NT2/D1 (cell line): ENCODE measurements around the gene PRX.

Source experiments
- DNase-seq: peaks from one replicate; pipeline ENCODE4 v3.0.0-alpha.2; 2011; ENCODE audit warnings: low read depth, low spot score
- H3K27me3 ChIP-seq: 2 replicates; pipeline ENCODE4 v1.6.0; 2011; ENCODE audit warnings: mild to moderate bottlenecking; ENCODE audit not compliant: insufficient read length, insufficient read depth
- H3K36me3 ChIP-seq: 2 replicates; pipeline ENCODE4 v1.6.1; 2011; ENCODE audit warnings: mild to moderate bottlenecking, low read length, mixed read lengths; ENCODE audit not compliant: insufficient read depth, insufficient read length
- H3K4me1 ChIP-seq: 2 replicates; pipeline ENCODE4 v1.5.1; 2011; ENCODE audit not compliant: insufficient read depth, insufficient read length
- H3K4me3 ChIP-seq: 2 replicates; pipeline ENCODE4 v1.5.1; 2011; ENCODE audit warnings: low read depth; ENCODE audit not compliant: insufficient read length
- H3K9ac ChIP-seq: 2 replicates; pipeline ENCODE4 v1.6.0; 2011; ENCODE audit warnings: low read depth; ENCODE audit not compliant: insufficient read length
- H3K9me3 ChIP-seq: 2 replicates; pipeline ENCODE4 v1.5.1; 2011; ENCODE audit warnings: mild to moderate bottlenecking, low read length; ENCODE audit not compliant: insufficient read depth
- SUZ12 ChIP-seq: IDR thresholded peaks from 2 replicates; pipeline ENCODE4 v1.6.1; 2011; ENCODE audit not compliant: insufficient read length, insufficient read depth; ENCODE audit errors: extremely low read depth
- YY1 ChIP-seq: IDR thresholded peaks from 2 replicates; pipeline ENCODE4 v1.6.1; 2011; ENCODE audit not compliant: insufficient read length, insufficient read depth
- ZNF274 ChIP-seq: IDR thresholded peaks from 2 replicates; pipeline ENCODE4 v1.6.1; 2011; ENCODE audit warnings: mild to moderate bottlenecking, low read depth, low read length

Gene PRX

GRCh38 chr19:40395956-40396355 lies 17.2 kb downstream of the PRX start:
- no peak overlapping the region for H3K9ac ChIP-seq
- H3K9me3 ChIP-seq, result no peaks in the 10 kb centered on the region
- no peak for DNase-seq

DNA sequence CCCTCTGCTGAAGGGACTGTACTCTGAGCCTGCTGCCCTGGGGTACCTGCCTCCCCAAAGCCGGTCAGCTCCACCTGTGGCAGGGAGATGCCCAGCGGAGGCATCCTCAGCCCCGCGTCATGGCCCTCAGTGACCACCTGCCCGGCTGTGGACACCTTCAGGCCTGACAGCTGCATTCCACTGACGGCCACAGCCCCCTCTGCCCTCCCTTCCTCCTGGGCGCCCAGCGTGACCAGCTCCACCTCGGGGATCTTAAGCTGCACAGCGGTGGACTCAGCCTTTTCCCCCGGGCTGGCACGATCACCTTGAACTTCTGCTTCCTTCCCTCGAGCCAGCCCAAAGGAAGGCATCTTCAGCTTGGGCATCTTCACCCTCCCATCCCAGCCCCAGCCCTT lies 18.4 kb downstream of the PRX start:
- no peak for TF ChIP-seq YY1
- TF ChIP-seq ZNF274, result no peak
- peaks cover 7% of the 10 kb centered on the region for H3K4me1 ChIP-seq
- H3K27me3 ChIP-seq, result no peaks in the 10 kb centered on the region
- no peak overlapping the region for H3K9ac ChIP-seq
- no peak overlapping the region for H3K4me3 ChIP-seq
- DNase-seq, result no peak
- no peaks in the 10 kb centered on the region for H3K36me3 ChIP-seq
- no peaks in the 10 kb centered on the region for H3K9me3 ChIP-seq

More at GRCh38 chr19:40395956-40396355, 17.2 kb downstream of the PRX start:
- H3K4me3 ChIP-seq, result no peak overlapping the region
- H3K4me1 ChIP-seq, result peaks cover 3% of the 10 kb centered on the region
- no peaks in the 10 kb centered on the region for H3K36me3 ChIP-seq
- no peaks in the 10 kb centered on the region for H3K27me3 ChIP-seq
- TF ChIP-seq SUZ12 (no peak), YY1 (no peak), ZNF274 (no peak)

DNA sequence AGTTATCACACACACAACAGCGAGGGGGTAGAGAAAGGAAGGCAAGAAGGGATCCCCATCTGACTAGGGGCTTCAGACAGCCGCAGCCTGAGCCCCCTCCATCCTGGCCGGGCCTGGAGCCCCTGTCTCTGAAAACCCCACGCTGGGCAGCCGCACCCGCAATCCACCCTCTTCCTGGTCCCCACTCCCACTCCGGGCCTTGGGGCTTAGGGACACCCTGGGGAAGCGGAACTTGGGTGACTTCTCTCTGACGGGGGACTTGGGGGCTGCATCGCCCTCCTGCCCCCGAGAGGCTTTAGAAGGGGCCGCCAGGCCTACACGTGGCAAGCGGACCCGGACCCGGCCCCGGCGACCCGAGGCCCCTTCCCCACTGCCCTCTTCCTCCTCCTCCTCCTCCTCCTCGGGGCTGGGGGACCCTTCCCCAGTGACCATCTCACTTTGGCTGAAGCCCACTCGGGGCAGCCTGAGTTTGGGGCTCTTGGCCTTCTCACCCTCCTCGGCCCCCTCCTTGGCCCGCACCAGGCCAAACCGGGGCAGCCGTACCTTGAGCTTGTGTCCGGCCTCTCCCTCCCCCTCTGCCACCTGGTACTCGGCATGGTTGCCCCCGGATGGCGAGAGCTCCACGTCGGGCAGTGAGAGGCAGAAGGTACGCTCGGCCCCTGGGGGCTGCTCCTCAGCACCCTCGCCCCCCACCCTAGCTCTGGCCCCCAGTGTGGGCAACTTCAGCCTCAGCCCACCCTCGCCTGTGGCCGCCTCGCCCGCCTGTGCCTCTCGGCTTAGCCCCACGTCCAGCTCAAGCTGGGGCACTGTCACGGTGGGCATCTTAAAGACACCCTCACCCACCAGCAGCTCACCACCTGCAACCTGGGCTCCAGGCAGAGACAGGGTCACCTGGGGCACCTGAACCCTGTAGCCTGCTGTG lies 19.0 kb downstream of the PRX start:
- Histone ChIP-seq H3K9me3 (no peaks in the 10 kb centered on the region), H3K4me1 (peaks cover 10% of the 10 kb centered on the region), H3K9ac (no peak overlapping the region), H3K27me3 (no peaks in the 10 kb centered on the region), H3K36me3 (no peaks in the 10 kb centered on the region), H3K4me3 (no peak overlapping the region)
- TF ChIP-seq YY1 (no peak), SUZ12 (no peak), ZNF274 (no peak)
- DNase-seq, result no peak

DNA sequence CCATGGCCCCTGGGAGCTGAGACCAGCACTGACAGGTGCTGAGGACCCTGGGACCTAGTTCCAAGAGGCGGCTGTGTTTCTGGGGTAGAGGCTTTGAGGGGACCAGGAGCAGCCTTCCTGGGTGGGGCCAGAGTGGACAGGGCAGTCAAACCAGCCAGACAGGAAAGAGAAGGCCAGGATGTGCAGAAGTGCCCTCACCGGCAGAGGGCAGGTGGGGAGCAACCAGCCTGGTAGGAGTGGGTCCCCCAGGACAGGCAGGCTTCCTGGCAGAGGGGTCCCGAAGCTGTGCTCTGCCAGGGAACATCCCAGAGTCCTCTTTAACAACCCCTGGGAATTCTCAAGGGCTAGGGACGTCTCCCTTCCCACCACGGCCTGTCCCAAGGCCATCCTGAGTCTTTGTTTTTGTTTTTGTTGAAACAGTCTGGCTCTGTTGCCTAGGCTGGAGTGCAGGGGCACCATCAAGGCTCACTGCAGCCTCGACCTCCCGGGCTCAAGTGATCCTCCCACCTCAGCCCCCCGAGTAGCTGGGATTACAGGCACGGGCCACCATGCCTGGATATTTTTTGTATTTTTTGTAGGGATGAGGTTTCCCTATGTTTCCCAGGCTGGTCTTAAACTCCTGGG lies 20.2 kb downstream of the PRX start:
- peak overlapping the region; percentile 21 for H3K9ac ChIP-seq
- no peak for TF ChIP-seq SUZ12
- no peak for TF ChIP-seq YY1
- TF ChIP-seq ZNF274, result no peak
- peaks cover 10% of the 10 kb centered on the region for H3K4me1 ChIP-seq
- no peaks in the 10 kb centered on the region for H3K9me3 ChIP-seq
- no peak for DNase-seq
- H3K4me3 ChIP-seq, result no peak overlapping the region
- H3K36me3 ChIP-seq, result no peaks in the 10 kb centered on the region
- no peaks in the 10 kb centered on the region for H3K27me3 ChIP-seq

DNA sequence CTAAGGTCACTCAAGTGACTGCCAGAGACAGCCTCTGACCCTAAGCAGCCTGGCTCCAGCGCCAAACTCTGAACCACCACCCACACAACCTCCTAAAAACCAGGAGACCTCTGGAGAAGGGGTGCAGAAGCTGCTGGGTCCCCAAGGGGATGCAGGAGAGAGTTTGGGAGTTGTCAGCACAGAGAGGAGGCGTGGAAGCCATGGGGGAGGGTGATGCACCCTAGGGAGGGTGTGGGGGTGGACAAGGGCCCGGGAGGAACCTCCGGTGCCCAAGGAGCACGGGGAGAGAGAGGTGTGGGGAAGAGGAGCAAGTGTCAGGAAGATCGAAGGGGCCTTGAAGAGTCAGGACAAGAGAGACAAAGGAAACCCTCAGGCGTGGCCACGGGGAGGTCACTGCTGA lies 21.1 kb downstream of the PRX start:
- no peaks in the 10 kb centered on the region for H3K27me3 ChIP-seq
- no peak overlapping the region for H3K4me3 ChIP-seq
- no peak for DNase-seq
- no peaks in the 10 kb centered on the region for H3K36me3 ChIP-seq
- H3K9me3 ChIP-seq, result no peaks in the 10 kb centered on the region
- H3K9ac ChIP-seq, result no peak overlapping the region
- H3K4me1 ChIP-seq, result peaks cover 10% of the 10 kb centered on the region
- TF ChIP-seq YY1 (no peak), ZNF274 (no peak), SUZ12 (no peak)

GRCh38 chr19:40390084-40390742 lies 23.0 kb downstream of the PRX start, which contains the start of gene HIPK4:
HIPK4 (minus strand) TSS chr19:40390181; CDS start chr19:40389902, 279 bp downstream.
- H3K27me3 ChIP-seq, result no peaks in the 10 kb centered on the region
- H3K4me3 ChIP-seq, result no peak within 1 kb of the TSS
- no peaks in the 10 kb centered on the region for H3K9me3 ChIP-seq
- no peaks in the 10 kb centered on the region for H3K36me3 ChIP-seq
- H3K9ac ChIP-seq, result no peak within 1 kb of the TSS
- no peak for DNase-seq
- peaks cover 10% of the 10 kb centered on the region for H3K4me1 ChIP-seq
- TF ChIP-seq ZNF274, result no peak
- TF ChIP-seq YY1, result no peak
- no peak for TF ChIP-seq SUZ12

GRCh38 chr19:40389404-40390083 lies 23.6 kb downstream of the PRX start:
- H3K9ac ChIP-seq, result no peak overlapping the region
- H3K9me3 ChIP-seq, result no peaks in the 10 kb centered on the region
- H3K4me1 ChIP-seq, result peaks cover 10% of the 10 kb centered on the region
- no peaks in the 10 kb centered on the region for H3K36me3 ChIP-seq
- H3K27me3 ChIP-seq, result no peaks in the 10 kb centered on the region
- H3K4me3 ChIP-seq, result no peak overlapping the region
- no peak for TF ChIP-seq YY1
- no peak for TF ChIP-seq ZNF274
- no peak for TF ChIP-seq SUZ12
- no peak for DNase-seq
